Measurements from ENCODE around the gene RBM19.

Gene RBM19

DNA sequence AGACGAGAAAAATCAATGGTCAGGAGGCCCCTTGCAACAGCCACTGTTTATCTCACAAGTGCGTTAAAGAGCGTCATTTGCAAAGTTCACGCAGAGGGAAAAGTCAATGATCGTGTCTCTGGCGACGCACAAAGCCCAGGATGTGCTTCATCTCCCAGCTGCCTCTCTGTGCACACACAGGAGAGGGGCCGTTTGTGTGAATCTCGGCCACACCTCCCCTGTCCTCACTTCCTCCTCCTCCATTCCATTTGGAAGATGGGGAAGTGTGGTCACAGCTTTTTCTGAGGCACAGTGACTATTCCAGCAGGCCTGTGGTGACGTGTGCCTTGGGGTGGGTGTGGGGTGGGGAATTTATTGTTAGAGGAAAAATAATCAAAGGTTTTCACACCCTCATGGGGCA is 90.4 kb downstream of the RBM19 start:
- DNase-seq, result no peak

DNA sequence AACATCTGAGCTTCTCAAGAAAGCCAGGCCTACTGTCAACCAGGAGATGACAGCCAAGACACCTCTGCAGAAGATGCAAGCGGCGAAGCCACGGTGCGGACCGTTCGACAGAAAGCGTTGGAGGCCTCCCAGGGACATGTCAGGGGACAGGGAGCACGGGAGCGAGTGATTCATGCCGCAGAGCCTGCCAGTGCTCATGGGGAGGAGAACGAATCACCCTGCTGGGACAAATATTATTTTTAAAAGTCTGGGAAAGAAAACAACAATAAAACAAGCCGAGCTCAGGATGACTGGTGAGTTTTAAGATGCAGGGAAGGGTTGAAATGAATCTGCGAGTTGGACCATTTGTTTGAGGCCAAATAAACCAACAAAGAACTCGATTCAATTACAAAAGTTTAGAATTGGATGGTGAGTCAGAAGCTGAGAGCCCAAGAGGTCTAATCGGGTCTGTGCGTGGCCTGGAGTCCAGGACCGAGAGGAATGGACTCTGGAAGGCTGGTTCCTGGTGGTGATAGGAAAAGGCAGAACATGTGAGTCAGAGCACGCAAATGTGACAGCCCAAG is 91.0 kb downstream of the RBM19 start:
- no peak for DNase-seq

DNA sequence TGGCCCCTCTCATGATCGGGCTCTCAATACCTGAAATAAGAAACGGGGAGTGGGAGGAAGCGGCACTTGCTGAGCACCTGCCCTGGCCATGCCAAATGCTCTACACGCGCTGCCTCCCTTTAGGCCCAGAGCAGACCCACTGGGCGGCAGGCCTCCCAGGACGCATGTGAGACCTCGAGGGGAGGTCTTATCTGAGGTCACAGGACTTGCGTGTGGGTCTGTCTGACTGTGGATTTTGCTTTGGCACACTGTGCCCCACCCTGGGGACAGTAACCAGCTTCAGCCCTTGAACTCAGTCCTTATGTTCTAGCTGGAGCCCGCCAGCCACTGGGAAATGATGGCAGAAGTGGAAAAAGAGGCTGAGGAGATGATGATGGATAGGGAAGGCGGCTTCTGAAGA is 91.8 kb downstream of the RBM19 start:
- no peak for DNase-seq

DNA sequence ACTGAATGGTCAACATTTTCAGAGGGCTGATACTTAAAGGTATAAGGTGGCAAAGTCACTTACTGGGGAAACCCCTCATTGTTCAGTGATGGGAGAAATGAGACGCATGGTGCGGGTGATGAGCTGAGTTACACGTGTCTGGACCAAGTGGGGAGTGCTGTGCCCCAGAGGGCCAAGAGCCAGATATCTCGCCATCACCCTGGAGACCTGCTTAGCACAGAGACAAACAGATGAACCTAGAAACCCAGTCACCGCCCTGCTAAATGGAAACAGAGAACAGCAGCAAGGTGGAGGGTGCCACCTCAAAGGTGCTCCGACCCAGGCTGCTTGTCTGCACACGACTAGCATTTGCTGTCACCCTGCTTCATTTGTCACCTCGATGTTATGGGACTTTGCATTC is 92.4 kb downstream of the RBM19 start:
- no peak for DNase-seq

DNA sequence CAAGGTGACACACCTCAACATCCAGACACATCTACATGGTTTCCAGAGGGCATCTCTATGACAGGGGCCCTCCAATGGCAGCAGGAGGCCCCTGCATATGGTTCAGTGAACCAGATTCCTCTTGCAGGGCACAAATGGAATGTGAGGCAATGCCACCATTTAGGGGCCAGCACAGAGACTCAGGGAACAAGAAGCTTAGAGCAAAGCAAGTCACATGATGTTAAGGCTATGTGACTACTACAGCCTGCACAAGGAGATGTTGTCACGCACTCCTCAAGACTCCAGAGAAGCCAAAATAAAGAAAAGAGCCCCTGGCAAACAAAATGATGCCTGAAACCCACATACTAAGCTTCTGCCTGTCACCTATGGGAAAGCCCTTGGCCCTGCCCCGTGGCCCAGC is 95.2 kb downstream of the RBM19 start:
- DNase-seq, result no peak

DNA sequence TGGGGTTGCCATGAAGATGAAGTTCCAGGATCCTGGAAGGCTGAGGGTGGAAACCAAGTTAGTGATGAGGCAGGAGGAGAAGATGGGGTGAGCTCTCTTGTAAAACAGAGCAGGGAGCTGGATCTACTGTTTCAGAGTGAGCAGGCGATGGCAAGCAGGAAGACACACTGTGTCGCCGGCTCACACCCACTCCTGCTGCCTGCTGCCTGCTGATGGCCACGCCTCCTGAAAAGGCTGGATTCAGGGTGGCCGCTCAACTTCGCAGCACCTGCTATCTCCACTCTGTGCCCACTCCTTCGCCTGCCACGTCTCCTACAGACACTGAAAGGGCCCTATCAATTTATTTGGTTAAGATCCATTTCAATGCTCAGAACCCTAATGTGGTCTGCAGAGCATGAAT is 96.1 kb downstream of the RBM19 start:
- no peak for DNase-seq

DNA sequence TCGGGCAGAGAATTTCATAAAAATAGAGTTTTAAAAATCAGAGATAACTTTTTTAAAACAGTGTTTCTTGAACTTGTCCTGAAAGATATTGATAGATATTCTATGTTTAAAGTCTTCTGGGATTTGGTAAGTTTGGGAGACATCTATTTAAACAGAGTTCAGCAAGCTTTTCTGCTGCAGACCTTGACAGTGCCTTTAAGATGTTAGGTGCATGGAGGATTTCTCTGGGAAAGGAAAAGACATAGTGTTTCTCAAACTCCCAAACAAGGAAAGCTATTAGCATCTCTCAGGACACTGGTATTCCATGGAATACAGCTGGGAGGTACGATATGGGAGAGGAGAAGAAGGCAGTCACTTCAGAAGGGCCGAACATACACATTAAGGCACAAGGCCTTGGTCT is 97.8 kb downstream of the RBM19 start:
- DNase-seq, result no peak

DNA sequence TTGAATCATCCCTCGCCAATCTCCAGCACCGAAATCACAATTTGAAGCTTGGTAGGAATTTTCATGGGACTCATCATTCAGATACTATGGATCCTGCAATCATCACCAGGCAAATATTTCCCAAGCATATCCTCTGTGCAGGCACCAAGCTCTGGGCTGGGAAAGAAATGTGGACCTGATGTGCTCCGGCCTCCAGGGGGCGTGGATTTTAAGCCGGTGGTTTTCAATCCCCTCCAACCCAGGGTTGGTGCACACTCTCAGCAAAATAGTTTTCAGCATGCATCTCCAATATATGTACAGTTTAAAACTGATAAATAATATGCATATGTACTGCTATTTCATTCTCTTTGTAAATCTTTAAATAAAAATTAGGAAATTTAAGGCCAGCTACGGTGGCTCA is 98.9 kb downstream of the RBM19 start:
- DNase-seq, result peak; percentile 28

DNA sequence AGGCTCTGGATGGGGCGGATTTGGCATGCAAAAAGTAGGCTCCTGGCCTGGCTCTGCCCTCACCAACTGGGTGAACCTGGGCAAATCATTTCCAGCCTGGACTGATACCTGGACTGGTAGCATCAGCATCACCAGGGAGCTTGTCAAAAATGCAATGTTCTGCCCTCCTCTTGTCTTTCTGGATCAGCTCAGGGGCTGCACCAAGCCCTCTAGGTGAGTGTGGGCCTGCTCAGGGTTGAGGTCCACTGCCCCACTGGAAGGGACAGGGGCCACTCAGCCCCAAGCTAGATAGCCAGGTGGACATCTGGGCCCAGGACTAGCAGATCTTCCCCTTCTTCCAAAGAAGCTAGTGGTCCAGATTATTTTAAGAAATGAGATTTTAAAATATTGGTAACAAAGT is 99.6 kb downstream of the RBM19 start:
- no peak for DNase-seq

DNA sequence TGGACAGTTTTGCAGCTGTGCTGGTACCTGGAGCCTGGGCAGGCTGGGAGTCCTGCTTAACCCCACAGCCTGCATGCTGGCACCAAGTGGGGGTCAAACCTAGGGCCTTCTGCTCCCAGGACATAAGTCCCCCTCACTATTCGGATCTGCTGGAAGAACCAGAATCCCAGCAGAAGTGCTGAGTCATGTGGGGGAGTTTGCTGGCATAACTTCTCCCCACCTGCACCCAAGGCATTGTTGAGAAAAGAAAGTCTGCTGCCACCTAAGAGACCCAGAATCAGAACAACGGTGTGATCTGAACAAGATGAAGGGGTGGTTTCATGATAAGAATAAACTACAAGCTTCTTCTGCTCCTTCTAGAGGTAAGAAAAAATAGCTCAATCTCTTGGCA is 102.7 kb downstream of the RBM19 start:
- no peak for DNase-seq

DNA sequence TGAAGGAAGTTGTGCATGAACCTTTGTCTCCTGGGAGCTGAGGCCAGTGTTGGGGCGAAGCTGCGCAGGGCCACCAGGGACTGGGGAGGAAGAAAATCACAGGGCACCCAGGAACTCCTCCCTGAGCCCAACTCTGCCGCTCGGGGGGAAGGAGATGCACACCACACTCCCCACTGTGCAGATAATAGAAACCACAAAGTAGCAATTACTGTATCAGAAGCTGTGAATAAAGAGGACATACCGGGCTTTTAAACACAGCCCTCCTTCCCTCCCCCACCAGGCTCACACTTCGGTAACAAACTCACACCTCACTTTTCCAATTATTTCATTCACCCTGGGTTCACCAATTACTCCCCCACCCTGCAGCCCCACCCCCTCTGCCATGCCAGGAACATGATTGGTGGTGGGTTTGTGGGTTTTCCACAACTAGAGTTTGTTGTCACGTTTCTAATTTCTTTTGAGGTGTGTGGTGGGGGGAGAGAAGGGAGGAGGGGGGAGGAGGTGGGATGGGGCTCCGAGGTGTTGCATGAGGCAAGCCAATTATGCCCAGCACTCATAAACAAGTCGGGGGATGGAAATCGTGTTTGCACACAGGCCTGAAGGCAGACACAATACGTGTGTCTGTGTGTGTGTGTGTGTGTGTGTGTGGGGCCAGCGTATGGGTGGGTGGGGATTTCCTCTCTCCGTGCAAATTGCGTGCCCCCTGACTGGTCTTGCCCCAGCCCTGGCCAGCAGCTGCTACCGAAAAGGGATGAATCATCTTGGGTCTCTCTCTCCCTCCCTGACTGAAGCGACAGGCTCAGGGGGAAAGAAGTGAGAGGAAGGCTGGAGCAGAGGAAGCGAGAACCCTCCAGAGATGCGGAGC is 103.3 kb downstream of the RBM19 start:
- DNase-seq, result peak; percentile 59

DNA sequence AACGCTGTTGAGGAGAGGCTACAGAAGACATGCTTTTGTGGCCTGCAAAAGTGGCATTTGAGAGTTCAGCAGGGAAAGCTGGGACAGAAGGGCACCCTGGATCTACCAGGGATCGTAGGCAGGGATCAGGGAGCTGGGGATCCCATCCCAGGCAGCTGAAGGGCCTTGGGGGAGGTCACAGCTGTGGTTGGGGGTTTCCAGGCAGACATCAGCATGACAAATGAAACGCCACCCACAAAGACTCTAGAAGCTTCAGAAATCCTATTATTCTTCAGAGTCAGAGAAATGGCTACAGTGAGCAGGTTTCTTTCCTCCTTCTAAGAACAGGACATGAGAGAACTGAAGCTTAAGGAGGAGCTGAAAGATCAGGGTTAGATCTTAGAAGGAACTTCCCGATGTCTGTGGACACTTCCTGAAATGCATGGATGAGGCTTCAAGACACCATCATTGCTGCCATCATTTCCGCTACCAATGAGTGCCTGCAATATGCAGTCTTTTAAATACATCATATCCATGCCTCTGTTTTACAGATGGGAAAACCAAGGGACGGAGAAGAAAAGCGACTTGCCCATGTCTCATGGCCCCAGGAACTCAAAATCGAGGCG is 104.3 kb downstream of the RBM19 start:
- DNase-seq, result no peak

DNA sequence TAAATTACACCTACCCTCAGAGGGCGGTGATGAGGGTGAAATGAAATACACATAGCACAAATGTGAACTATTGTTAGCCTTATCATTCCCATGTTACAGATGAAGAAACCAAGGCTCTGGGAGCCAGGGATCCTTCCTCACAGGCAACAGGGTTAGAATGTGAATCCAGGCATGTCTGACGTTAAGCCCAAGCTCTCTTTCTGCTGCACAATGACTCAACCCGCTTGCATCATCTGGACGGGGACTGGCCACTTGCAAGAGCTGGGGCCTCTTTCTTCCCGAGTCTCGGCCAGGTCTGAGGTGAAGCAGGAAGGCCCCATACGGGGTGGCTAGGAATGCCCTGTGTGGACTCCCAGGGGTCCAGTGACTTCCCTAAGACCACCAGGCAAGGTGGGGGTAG is 105.2 kb downstream of the RBM19 start:
- DNase-seq, result peak; percentile 29

DNA sequence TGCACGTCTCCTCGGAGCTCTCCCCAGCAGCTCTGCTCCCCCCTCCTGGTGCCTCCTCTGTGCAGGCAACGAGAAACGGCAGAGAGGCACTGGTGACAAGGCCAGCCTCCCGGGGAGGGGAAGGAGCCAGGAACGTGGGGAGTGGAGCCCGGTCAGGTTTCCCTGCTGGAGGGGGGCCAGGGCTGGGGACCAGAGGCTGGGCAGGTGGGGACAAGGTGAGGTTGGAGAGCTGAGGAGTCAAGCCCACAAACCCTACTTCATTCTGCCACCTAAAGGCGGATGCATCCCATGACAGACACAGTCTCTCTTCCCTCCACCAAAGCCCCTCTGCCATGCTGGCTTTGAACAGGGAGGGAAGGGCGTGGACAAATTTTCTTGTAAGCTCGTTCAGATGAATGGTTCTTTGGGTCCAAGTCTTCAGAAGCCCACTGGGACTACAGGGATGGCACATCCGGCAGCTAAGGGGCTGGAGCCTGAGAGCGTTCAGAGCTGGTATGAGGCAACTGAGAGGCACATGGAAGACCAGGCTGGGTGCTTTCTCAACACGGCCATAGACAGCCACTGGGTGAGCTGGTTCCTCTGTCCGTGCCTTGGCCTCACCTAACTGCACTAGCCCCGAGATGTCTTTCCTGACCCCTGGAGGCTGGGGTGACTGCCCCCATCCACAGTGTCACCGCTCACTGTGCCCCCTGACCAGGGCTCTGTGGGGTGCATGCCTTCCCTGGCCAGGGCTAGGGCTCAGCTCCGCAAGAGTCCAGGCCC is 105.9 kb downstream of the RBM19 start:
- DNase-seq, result no peak

DNA sequence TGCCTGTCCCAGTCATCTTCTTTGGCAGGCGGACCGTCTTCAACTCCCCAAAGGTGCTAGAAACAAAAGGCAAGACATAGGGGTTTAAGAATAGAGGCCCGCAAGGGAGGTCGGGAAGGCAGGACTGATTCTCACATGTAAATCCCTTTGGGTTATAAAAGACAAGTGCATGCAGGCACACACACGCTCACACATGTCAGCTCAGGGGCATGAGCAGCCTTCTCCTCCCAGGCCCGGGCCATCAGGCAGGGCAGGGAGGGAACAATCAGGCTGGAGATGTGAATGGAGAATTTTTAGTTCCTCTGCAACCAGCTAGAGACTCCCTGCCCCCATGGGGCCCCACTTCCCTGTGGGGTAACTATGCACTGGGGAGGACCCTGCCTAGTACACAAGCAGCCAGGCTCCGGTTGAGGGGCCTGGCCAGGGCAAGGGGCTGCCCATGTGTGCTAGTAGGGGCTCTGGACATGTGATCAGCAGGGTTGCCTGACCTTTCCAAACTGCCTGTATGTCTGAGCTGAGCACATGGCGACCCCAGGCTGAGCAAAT is 107.2 kb downstream of the RBM19 start:
- DNase-seq, result peak; percentile 23

DNA sequence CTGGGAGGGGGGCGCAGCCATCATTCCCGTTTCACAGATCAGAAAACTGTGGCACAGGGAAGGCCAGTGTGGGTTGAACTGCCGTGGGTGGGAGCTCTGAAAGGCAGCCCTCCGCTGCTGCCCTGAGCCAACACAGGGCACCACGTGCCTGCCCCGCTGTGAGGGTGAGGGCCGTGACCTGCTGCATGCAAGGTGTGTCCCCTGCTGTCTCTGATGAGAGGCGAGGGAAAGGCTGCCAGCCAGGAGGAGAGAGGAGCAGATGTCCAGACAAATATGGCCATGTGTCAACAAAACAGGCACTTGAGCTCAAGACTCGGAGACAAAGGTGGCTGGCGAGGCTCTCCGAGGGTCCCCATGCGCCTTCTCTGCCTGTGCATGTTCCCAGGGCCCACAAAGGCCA is 108.8 kb downstream of the RBM19 start:
- no peak for DNase-seq

DNA sequence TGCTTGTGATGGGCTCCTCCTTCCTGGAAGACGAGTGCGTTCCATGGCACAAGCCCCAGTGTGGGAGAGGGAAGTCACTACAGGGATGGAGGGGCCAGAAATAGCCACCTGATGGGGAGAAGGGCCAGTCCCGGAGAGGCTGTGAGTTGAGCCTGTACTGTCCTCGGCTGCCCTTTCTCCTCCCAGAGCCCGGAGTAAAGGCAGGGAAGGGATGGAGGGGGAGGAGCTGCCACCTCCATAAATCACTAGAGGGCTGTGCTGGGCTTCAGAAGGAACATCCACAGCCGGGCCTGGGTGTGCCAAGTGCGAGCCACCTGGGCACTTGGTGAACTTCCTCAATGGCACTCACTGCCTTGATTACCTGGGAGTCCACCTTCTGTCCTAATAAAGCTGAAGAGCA is 110.1 kb downstream of the RBM19 start:
- no peak for DNase-seq

DNA sequence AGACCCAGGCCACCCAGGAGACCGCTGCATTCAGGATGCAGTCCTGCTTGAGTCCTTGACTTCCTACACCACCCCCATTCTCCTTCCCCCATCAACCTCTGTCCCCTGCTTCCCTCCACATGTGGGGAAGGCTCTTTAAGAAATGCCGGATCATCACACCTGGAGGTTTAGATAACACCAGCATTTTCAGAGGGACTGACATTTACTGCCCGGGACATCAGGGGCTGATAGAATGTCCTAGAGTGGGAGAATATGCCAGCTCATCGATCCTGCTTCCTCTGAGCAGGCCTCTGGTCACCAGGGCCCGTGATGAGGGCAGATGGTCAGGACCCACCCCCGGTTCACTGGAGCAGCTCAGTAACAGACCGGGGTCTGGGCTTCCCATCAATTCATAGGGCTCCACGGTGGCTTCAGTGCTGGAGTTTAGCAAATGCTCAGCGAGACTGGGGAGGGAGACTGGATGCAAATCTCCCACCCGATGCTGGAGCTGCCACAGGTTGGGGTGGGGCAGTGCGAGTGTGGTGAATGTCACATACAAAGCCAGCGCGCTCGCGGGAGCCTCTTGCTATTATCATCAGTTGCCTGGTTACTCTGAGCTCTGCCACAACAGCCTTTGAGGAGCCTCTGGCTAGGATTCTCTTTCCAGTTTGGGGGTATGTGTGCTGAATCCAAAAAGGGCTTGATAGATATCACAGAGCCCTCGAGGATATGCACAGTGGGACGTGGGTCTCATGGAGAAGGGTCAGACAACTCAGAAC is 111.6 kb downstream of the RBM19 start:
- no peak for DNase-seq

DNA sequence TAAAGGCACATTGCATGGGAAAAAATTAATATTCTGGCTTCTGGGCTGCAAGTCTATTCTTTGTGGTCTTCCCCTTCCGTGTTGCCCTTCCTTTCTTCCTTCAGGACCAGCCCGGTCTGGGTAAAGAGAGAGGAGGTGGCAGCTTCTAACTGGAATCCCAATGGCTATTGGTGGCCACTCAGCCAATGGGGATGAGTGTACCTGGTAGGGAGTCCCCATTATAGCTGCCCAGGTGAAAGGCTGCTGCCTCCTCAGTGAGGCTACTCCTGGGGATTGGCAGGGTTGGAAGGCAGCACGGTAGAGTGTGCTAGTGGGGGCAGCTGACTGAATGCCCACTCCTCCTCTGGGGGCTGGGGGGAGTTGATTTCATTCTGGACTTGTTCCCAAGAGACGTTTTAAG is 112.6 kb downstream of the RBM19 start:
- no peak for DNase-seq

DNA sequence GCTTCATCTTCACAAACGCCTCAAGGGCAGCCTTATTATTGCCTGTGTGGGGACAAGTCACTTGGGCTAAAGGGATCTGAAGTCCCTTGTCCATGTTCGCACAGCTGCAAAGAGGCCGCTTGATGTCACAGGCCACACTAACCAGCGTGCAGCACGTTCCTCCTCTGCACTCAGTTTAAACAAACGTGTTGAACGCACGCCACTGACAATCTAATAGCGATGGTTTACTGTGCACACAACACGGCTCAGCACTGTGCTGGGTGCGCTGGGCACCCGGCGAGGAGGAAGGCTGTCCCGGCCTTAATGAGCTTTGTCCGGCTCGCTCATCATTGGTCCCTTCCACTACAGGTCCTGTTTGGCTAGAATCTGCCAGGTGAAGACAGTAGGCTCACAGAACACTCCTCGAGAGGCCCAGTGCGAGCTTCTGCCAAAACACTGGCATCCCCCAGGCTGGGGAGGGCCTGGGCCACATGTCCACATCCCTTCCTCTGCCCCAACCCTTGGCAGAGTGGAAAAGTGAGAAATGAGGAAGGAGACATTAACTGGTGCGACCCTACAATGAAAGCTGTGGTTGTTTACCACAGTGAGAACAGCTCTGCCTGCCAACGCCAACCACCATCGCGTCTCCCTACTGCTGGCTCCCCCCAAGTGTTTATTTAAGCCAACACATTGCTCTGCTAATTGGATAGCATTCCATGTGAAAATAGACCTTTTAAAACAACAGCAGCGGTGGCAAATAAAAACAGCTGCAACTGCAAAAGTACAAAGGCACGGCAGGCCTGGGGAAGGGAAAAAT is 113.2 kb downstream of the RBM19 start:
- DNase-seq, result peak; percentile 37

DNA sequence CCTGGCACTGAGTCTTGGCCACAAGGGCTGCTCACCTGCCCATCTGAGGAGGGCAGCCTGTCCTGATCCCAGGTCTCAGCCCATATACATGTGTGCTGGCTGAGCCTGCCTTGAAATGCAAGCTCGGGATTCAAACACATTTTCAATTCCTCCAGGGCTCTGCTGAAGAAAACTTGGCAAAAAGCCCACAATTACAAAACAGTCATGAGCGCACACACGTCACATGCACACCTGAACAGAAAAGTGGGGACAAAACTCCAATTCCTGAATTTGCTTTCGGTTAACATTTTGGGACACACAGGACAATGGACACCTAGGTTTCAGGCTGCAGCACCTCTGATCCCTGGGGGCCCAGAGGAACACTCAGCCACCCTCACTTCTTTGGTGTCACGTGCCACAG is 113.9 kb downstream of the RBM19 start:
- DNase-seq, result no peak

Measured in hematopoietic multipotent progenitor cell treated with erythropoietin and hydrocortisone succinate and interleukin-3 and kit ligand, for 4 days (in vitro differentiated cells).